Vagina (tissue), 2 donors: ENCODE data around the gene PRSS27. TPM values are rescaled to one million over a fixed set of nuclear protein-coding genes. Genes with fewer than 3 reads are reported as not detected.
"Not testable (repeated sequence)": the region's sequence is repeated elsewhere in the genome, so short reads cannot be mapped to it uniquely, and the experiment has no call there.

ENCODE experiments used
- DNase-seq, 2 donors: peaks; one replicate each; pipeline ENCODE4 v3.0.0-alpha.2; 2017; ENCODE audit errors: extremely low spot score in 2 of 2
- H3K27ac ChIP-seq: fragments of 200-600 bp; sonication (generic); one replicate; pipeline ENCODE4 v1.5.1; 2019
- H3K27me3 ChIP-seq: fragments of 200-600 bp; sonication (generic); one replicate; pipeline ENCODE4 v1.5.1; 2019
- H3K36me3 ChIP-seq, 2 donors: fragments of 200-600 bp; sonication (generic); one replicate each; pipeline ENCODE4 v1.5.1; 2017 to 2019
- H3K4me1 ChIP-seq: fragments of 200-600 bp; sonication (generic); one replicate; pipeline ENCODE4 v1.5.1; 2019
- H3K4me3 ChIP-seq, 2 donors: fragments of 200-600 bp; sonication (generic); 1 replicate in 1 of 2; 2 replicates in 1 of 2; pipeline ENCODE4 v1.5.1; 2016 to 2019
- H3K9me3 ChIP-seq: fragments of 200-600 bp; sonication (generic); one replicate; pipeline ENCODE4 v1.5.1; 2019
- POLR2A ChIP-seq, 2 donors: fragments of 450-650 bp; IDR thresholded peaks; one replicate each; pipeline ENCODE4 v1.6.1; 2017; ENCODE audit warnings: antibody characterized with exemption in 2 of 2, mild to moderate bottlenecking in 2 of 2, moderate library complexity in 2 of 2
- POLR2AphosphoS5 ChIP-seq, 2 donors: sonication (generic); formaldehyde crosslinking; IDR thresholded peaks; one replicate each; pipeline ENCODE4 v1.9.0; 2017; ENCODE audit warnings: antibody characterized with exemption in 2 of 2, mild to moderate bottlenecking in 2 of 2, low read depth in 1 of 2; ENCODE audit not compliant: insufficient read depth in 1 of 2
- intact Hi-C: fragments of 100-400 bp; cut with DNase I; formaldehyde crosslinking; loops from one replicate; pipeline ENCODE4 v1.15.1; 2023
- total RNA-seq: library from RNA; depleted of rRNA; stranded (reverse); fragments of >200 nt; gene quantifications from one replicate; pipeline ENCODE4 v1.2.3, GENCODE V29; 2016
- TF ChIP-seq, protein P1 (sequence below), 3 experiments: fragments of 450-650 bp in 2 of 3; fragments of 200-600 bp in 1 of 3; sonication (generic) in 1 of 3; IDR thresholded peaks; one replicate each; pipeline ENCODE4 v1.5.1; 2017 to 2019; ENCODE audit warnings: antibody characterized with exemption in 3 of 3, mild to moderate bottlenecking in 2 of 3, moderate library complexity in 2 of 3

PRSS27 gene
- total RNA-seq, 1 donor from 2014 or later: 61.6 TPM

DNA sequence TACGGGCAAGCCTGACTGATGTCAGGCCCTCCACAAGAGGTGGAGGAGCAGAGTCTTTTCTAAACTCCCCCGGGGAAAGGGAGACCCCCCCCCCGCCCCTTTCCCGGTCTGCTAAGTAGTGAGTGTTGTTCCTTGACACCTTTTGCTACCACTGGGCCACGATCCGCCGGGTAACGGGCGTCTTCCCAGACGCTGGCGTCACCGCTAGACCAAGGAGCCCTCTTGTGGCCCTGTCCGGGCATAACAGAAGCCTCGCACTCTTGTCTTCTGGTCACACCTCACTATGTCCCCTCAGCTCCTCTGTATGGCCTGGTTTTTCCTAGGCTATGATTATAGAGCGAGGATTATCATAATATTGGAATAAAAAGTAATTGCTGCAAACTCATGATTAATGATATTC, 50.0 kb downstream of the PRSS27 start:
- TF ChIP-seq, protein P1, sequence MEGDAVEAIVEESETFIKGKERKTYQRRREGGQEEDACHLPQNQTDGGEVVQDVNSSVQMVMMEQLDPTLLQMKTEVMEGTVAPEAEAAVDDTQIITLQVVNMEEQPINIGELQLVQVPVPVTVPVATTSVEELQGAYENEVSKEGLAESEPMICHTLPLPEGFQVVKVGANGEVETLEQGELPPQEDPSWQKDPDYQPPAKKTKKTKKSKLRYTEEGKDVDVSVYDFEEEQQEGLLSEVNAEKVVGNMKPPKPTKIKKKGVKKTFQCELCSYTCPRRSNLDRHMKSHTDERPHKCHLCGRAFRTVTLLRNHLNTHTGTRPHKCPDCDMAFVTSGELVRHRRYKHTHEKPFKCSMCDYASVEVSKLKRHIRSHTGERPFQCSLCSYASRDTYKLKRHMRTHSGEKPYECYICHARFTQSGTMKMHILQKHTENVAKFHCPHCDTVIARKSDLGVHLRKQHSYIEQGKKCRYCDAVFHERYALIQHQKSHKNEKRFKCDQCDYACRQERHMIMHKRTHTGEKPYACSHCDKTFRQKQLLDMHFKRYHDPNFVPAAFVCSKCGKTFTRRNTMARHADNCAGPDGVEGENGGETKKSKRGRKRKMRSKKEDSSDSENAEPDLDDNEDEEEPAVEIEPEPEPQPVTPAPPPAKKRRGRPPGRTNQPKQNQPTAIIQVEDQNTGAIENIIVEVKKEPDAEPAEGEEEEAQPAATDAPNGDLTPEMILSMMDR (IDR thresholded peaks at IDR 0.05): peak in 1 of 3 experiments; percentile 54
- TF ChIP-seq POLR2AphosphoS5 (IDR thresholded peaks at IDR 0.05; ENCODE audit: insufficient read depth in 1 of 2, low read depth in 1 of 2): peak in 1 of 2 donors; percentile 17
- intact Hi-C loops, H3K9me3 ChIP-seq, H3K27ac ChIP-seq, DNase-seq, H3K27me3 ChIP-seq: not testable (repeated sequence)
- H3K4me1 ChIP-seq: peaks cover 32% of the 10 kb centered on the region
- H3K36me3 ChIP-seq: peaks cover 0 to 13% of the 10 kb centered on the region in 2 donors
- peak overlapping the region in 1 of 2 donors; percentile 22 for H3K4me3 ChIP-seq

DNA sequence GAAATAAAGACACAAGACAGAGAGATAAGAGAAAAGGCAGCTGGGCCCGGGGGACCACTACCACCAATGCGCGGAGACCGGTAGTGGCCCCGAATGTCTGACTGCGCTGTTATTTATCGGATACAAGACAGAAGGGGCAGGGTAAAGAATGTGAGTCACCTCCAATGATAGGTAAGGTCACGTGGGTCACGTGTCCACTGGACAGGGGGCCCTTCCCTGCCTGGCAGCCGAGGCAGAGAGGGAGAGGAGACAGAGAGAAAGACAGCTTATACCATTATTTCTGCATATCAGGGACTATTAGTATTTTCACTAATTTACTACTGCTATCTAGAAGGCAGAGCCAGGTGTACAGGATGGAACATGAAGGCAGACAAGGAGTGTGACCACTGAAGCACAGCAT, 50.4 kb downstream of the PRSS27 start:
- intact Hi-C loops, H3K27me3 ChIP-seq, H3K9me3 ChIP-seq, H3K27ac ChIP-seq, DNase-seq: not testable (repeated sequence)
- Histone ChIP-seq H3K4me1 (peaks cover 32% of the 10 kb centered on the region), H3K36me3 (peaks cover 0 to 13% of the 10 kb centered on the region in 2 donors), H3K4me3 (peak overlapping the region in 1 of 2 donors; percentile 22)

DNA sequence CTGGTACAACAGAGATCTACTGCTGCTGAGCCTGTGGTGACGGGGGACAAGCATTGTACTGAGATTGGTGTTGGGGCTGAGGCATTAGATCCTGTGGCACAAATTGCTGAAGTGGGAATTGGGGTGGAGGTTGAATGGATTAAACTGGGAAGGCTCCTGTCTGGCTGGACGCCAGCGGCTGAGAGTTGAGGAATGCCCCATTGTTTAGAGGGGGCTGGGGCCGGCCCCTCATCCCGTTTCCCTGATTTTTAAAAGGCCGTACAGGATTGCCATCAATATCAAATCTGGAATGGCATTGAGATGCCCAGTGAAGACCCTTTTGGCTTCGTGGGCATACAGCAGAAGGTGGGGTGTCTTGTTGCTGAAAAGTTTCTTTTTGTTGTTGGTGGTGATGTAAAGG, 53.4 kb downstream of the PRSS27 start:
- Histone ChIP-seq H3K4me1 (peaks cover 27% of the 10 kb centered on the region), H3K36me3 (peaks cover 0 to 13% of the 10 kb centered on the region in 2 donors)
- H3K4me3 ChIP-seq, H3K27ac ChIP-seq, H3K9me3 ChIP-seq, DNase-seq, intact Hi-C loops, H3K27me3 ChIP-seq: not testable (repeated sequence)

DNA sequence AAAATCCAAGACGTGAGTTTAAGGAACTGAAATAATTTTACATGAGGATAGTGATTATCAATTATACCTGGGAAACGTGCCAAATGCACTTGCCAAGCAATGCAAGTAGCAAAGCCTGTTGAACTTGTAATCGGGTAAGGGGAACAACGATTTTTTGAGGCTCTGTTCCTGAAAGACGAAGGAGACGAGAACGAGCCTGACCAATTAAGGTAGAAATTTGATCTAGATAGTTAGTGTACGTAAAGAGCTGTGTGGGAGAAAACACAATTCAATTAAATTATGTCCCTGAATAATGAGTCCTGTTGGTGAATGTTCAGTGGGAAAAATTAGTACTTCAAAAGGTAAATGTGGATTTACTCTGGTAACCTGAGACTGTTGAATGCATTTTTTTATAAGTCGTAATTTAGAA, 55.4 kb downstream of the PRSS27 start:
- intact Hi-C loops: no loop called here
- Histone ChIP-seq H3K4me3 (no peak overlapping the region), H3K9me3 (no peaks in the 10 kb centered on the region), H3K4me1 (peaks cover 12% of the 10 kb centered on the region), H3K27me3 (no peaks in the 10 kb centered on the region), H3K27ac (peak overlapping the region; percentile 76), H3K36me3 (peaks cover 0 to 13% of the 10 kb centered on the region in 2 donors)
- DNase-seq: no peak
- TF ChIP-seq POLR2AphosphoS5 (IDR thresholded peaks at IDR 0.05; ENCODE audit: insufficient read depth in 1 of 2, low read depth in 1 of 2) (no peak), POLR2A (IDR thresholded peaks at IDR 0.05) (no peak)
- TF ChIP-seq, protein P1 (IDR thresholded peaks at IDR 0.05): no peak

DNA sequence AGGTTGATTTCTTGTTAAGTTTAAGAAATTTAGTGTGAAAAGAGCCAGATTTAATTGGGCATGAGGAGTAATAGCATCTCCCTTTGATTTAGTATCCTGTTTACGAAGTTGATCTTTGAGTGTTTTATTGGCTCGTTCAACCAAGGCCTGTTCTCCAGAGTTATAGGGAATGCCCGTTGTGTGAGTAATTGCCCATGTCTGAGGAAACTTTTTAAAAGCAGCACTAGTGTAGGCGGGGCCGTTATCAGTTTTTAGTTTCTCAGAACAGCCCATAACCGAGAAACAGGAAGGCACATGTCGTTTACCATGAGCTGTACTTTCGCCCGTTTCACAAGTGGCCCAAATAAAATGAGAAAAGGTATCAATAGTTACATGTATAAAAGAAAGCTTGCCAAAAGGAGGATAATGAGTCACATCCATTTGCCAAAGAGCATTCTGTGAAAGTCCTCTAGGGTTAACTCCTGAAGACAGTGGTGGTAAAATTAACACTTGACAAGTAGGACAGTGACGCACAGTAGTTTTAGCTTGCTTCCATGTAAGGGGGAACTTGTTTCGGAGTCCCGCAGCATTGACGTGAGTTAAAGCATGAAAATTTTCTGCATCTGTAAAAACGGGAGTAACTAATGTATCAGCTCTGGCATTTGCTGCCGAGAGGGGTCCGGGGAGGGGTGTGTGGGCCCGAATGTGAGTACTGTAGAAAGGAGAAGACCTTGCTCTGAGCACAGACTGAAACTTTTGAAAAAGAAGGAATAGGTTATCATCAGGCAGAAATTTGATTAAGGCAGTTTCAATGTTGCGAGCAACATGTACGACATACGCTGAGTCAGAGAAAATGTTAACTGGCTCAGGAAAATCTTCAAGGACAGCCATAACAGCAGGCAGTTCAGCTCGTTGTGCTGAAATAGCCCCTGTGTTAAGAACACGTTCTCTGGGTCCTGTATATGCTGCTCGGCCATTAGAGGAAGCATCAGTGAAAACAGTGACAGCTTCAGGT, 56.2 kb downstream of the PRSS27 start:
- no peak overlapping the region for H3K4me3 ChIP-seq
- peaks cover 0 to 11% of the 10 kb centered on the region in 2 donors for H3K36me3 ChIP-seq
- peak in 1 of 2 donors; percentile 55 for TF ChIP-seq POLR2AphosphoS5 (IDR thresholded peaks at IDR 0.05; ENCODE audit: insufficient read depth in 1 of 2, low read depth in 1 of 2)
- TF ChIP-seq, protein P1 (IDR thresholded peaks at IDR 0.05): no peak
- H3K9me3 ChIP-seq: no peaks in the 10 kb centered on the region
- no peak for DNase-seq
- H3K27ac ChIP-seq: peak overlapping the region; percentile 76
- no peaks in the 10 kb centered on the region for H3K27me3 ChIP-seq
- intact Hi-C loops: no loop called here
- peaks cover 11% of the 10 kb centered on the region for H3K4me1 ChIP-seq

Other genes starting within 250 kb of the PRSS27 start
- gene NTN3, start 248.9 kb downstream of the PRSS27 start, total RNA-seq: not detected
- 9.6 TPM for gene TBC1D24, start 245.1 kb downstream of the PRSS27 start, total RNA-seq
- gene ATP6V0C, start 206.3 kb downstream of the PRSS27 start, total RNA-seq: 133 TPM
- gene AMDHD2, start 199.9 kb downstream of the PRSS27 start, total RNA-seq: 25.5 TPM
- not detected for gene CEMP1, start 188.8 kb downstream of the PRSS27 start, total RNA-seq
- gene PDPK1, start 182.2 kb downstream of the PRSS27 start, total RNA-seq: 29.2 TPM
- gene KCTD5, start 37.7 kb downstream of the PRSS27 start, total RNA-seq: 19.4 TPM
- 534 TPM for gene SRRM2, start 32.4 kb upstream of the PRSS27 start, total RNA-seq
- gene ELOB, start 57.1 kb upstream of the PRSS27 start, total RNA-seq: 530 TPM
- gene PRSS33, start 67.3 kb upstream of the PRSS27 start, total RNA-seq: not detected
- not detected for gene PRSS41, start 78.2 kb upstream of the PRSS27 start, total RNA-seq
- gene PRSS21, start 97.0 kb upstream of the PRSS27 start, total RNA-seq: not detected
- gene ZG16B, start 110.1 kb upstream of the PRSS27 start, total RNA-seq: 11.3 TPM
- gene PRSS22, start 137.9 kb upstream of the PRSS27 start, total RNA-seq: 38.8 TPM
- gene FLYWCH2, start 163.0 kb upstream of the PRSS27 start, total RNA-seq: 65.1 TPM
- gene FLYWCH1, start 191.7 kb upstream of the PRSS27 start, total RNA-seq: 32.9 TPM
- not detected for gene KREMEN2, start 244.1 kb upstream of the PRSS27 start, total RNA-seq
- 2.7 TPM for gene PAQR4, start 249.1 kb upstream of the PRSS27 start, total RNA-seq